Lung (tissue), 12 donors: ENCODE measurements around the gene GPRIN1. TPM values are rescaled to one million over a fixed set of nuclear protein-coding genes. Genes with fewer than 3 reads are reported as not detected.

Experiments
- ATAC-seq: fragments of 200-7000 bp; cut with Tn5 transposase; one replicate; pipeline ENCODE4 v1.9.1; 2020; ENCODE audit warnings: moderate number of reproducible peaks; ENCODE audit not compliant: insufficient read depth, low FRiP score
- DNase-seq, 3 donors: peaks; one replicate each; pipeline ENCODE4 v3.0.0-alpha.2; 2013 to 2017
- H3K27ac ChIP-seq, 2 donors: one replicate each; pipeline ENCODE4 v1.5.1; 2013; ENCODE audit warnings: mild to moderate bottlenecking in 2 of 2, moderate library complexity in 2 of 2, control low read depth in 1 of 2, inconsistent platforms in 1 of 2, low read depth in 1 of 2, low read length in 1 of 2
- H3K27me3 ChIP-seq, 3 donors: one replicate each; pipeline ENCODE4 v1.5.1; 2013; ENCODE audit warnings: low read length in 2 of 3; ENCODE audit not compliant: control insufficient read depth in 3 of 3, insufficient read depth in 3 of 3
- H3K36me3 ChIP-seq, 4 donors: one replicate each; pipeline ENCODE4 v1.5.1; 2013; ENCODE audit warnings: low read length in 4 of 4, mild to moderate bottlenecking in 1 of 4, moderate library complexity in 1 of 4; ENCODE audit not compliant: control insufficient read depth in 4 of 4, insufficient read depth in 4 of 4
- H3K4me1 ChIP-seq, 5 donors: one replicate each; pipeline ENCODE4 v1.5.1; 2013; ENCODE audit warnings: low read length in 5 of 5, mild to moderate bottlenecking in 2 of 5, moderate library complexity in 1 of 5; ENCODE audit not compliant: control insufficient read depth in 5 of 5, insufficient read depth in 5 of 5
- H3K4me3 ChIP-seq: one replicate; pipeline ENCODE4 v1.5.1; 2013; ENCODE audit warnings: mild to moderate bottlenecking, control low read depth, moderate library complexity
- H3K9ac ChIP-seq, 2 donors: one replicate each; pipeline ENCODE4 v1.5.1; 2013; ENCODE audit warnings: low read length in 2 of 2, control low read depth in 1 of 2; ENCODE audit not compliant: insufficient read depth in 1 of 2
- H3K9me3 ChIP-seq, 4 donors: one replicate each; pipeline ENCODE4 v1.5.1; 2013; ENCODE audit warnings: low read length in 3 of 4, mild to moderate bottlenecking in 1 of 4, moderate library complexity in 1 of 4; ENCODE audit not compliant: control insufficient read depth in 4 of 4, insufficient read depth in 3 of 4
- WGBS, 2 donors: extraction: QIAGEN DNeasy Blood & Tissue Kit; methylation state at CpG; one replicate each; pipeline ENCODE4 v1.1.7; 2013; 5-methylcytosine and 5-hydroxymethylcytosine counted together
- polyA plus RNA-seq, 2 donors: library from polyadenylated mRNA; stranded (reverse); fragments of 200-250 nt; gene quantifications; one replicate each; pipeline ENCODE4 v1.2.1, GENCODE V29; 2013
- total RNA-seq, 2 donors: library from RNA; depleted of rRNA in 1 of 2; stranded (reverse); fragments of >200 nt in 1 of 2; gene quantifications; one replicate each; pipeline ENCODE4 v1.2.1, GENCODE V29; 2014 to 2021
- TF ChIP-seq, protein P1 (sequence below): IDR thresholded peaks from 2 replicates; pipeline ENCODE4 v1.5.1; 2012; ENCODE audit warnings: mild to moderate bottlenecking; ENCODE audit errors: control extremely low read depth, extremely low read depth
- donor health status: control.
- donor health status: control.
- donor health status: Bipolar disorder and iron deficiency.
- donor health status: healthy.
- donor health status: DM: yes; HTN: yes; CAD: no.

GPRIN1 gene
- total and polyA plus RNA-seq, 4 donors = 0.39 to 1.1 (median 0.82) TPM

DNA sequence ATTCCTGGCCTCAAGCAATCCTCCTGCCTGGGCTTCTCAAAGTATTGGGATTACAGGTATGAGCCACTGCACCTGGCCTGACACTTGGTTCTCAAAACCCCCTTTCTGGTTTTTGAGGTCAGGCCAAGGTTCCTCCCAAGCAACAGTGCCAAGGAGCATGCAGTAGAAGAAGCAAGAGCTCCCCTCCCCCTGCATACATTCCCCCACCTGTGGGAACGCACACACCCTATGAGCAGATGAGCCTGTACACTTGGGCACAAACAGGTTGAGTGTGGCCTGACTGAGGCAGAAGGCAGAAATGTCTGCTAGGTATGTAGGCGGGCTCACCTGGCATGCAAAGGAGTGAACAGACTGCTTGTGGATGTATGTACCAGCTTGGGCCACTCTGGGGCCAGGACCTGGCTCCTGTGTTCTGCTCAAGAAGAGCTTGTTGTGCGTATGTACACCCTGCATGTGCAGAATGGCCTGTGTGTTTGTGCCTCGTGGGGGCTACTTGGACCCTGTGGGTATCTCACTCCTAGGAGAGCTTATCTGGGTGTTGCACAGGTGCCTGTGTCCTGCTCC is 1.7 kb downstream of the GPRIN1 start:
- TF ChIP-seq, protein P1, sequence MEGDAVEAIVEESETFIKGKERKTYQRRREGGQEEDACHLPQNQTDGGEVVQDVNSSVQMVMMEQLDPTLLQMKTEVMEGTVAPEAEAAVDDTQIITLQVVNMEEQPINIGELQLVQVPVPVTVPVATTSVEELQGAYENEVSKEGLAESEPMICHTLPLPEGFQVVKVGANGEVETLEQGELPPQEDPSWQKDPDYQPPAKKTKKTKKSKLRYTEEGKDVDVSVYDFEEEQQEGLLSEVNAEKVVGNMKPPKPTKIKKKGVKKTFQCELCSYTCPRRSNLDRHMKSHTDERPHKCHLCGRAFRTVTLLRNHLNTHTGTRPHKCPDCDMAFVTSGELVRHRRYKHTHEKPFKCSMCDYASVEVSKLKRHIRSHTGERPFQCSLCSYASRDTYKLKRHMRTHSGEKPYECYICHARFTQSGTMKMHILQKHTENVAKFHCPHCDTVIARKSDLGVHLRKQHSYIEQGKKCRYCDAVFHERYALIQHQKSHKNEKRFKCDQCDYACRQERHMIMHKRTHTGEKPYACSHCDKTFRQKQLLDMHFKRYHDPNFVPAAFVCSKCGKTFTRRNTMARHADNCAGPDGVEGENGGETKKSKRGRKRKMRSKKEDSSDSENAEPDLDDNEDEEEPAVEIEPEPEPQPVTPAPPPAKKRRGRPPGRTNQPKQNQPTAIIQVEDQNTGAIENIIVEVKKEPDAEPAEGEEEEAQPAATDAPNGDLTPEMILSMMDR = no peak
- H3K4me3 ChIP-seq = no peak overlapping the region
- WGBS, 2 donors = 91 to 93% methylated on average over 4 of the region's 4 CpGs

DNA sequence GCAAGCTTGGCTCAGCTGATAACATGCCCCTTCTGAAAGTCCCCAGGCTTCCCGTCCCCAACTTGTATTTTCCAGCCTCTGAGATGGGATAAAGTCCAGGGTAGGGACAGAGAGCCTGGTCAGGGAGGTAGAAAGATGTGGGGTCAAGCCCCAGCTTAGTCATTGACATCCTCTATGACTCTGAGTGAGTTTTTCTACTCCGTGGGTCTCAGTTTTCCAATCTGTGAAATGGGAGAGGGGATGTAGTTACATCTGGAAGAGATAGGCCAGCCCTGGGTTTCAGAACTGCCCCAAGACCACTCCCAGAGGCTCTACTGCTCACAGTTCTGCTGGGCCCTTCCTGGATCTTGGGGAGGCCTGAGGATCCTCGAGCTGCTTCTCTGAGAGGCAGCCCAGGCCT is 3.1 kb downstream of the GPRIN1 start:
- Histone ChIP-seq H3K4me3 (no peak overlapping the region), H3K9me3 (peaks cover 0 to 5% (median 0%) of the 10 kb centered on the region in 4 donors), H3K27me3 (peaks cover 0 to 8% (median 4%) of the 10 kb centered on the region in 3 donors), H3K9ac (no peak overlapping the region), H3K36me3 (no peaks in the 10 kb centered on the region), H3K4me1 (peaks cover 0 to 13% (median 0%) of the 10 kb centered on the region in 5 donors), H3K27ac (no peak overlapping the region)
- TF ChIP-seq, protein P1 = no peak
- 87 to 91% methylated on average over 3 of the region's 3 CpGs for WGBS, 2 donors
- ATAC-seq (no peak), DNase-seq (no peak)

More for the DNA sequence above, 1.7 kb downstream of the GPRIN1 start:
- DNase-seq = no peak
- Histone ChIP-seq H3K27me3 (peaks cover 0 to 11% (median 4%) of the 10 kb centered on the region in 3 donors), H3K27ac (no peak overlapping the region), H3K9me3 (peaks cover 0 to 5% (median 0%) of the 10 kb centered on the region in 4 donors), H3K36me3 (no peaks in the 10 kb centered on the region), H3K4me1 (peaks cover 0 to 13% (median 0%) of the 10 kb centered on the region in 5 donors), H3K9ac (no peak overlapping the region)
- no peak for ATAC-seq

DNA sequence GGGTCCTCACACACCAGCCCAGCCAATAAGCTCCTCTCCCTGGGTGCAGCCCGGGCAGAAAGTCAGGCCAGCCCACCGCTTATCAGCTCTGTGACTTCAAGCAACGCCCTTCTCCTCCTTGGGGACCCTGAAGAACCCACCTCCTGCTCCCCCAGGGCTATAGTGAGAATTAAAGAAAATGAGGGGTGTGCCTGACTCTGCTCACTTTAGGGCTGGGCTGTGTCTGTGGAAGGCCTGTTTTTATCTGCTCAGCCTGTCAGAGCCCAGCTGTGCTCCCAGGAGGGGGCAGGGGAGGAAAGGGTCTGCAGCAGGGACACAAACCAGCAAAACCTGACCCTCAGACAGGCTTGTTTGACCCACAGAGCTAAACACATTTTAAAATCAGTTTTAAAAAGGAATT is 3.9 kb downstream of the GPRIN1 start:
- Histone ChIP-seq H3K36me3 (no peaks in the 10 kb centered on the region), H3K9ac (no peak overlapping the region), H3K4me3 (no peak overlapping the region), H3K27me3 (peaks cover 0 to 8% (median 4%) of the 10 kb centered on the region in 3 donors), H3K27ac (no peak overlapping the region), H3K9me3 (peaks cover 0 to 5% (median 0%) of the 10 kb centered on the region in 4 donors), H3K4me1 (peaks cover 0 to 13% (median 0%) of the 10 kb centered on the region in 5 donors)
- 64 to 72% methylated on average over 2 to 3 of the region's 3 CpGs for WGBS, 2 donors
- ATAC-seq = no peak
- TF ChIP-seq, protein P1 = no peak
- peak in 1 of 3 donors; percentile 36 for DNase-seq
